ENCODE data around the gene AMDHD2. TPM values are rescaled to one million over a fixed set of nuclear protein-coding genes. Genes with fewer than 3 reads are reported as not detected.

Gene AMDHD2
- total and polyA plus RNA-seq, 2 experiments from 2014 or later: 30.2 to 39.2 TPM

DNA sequence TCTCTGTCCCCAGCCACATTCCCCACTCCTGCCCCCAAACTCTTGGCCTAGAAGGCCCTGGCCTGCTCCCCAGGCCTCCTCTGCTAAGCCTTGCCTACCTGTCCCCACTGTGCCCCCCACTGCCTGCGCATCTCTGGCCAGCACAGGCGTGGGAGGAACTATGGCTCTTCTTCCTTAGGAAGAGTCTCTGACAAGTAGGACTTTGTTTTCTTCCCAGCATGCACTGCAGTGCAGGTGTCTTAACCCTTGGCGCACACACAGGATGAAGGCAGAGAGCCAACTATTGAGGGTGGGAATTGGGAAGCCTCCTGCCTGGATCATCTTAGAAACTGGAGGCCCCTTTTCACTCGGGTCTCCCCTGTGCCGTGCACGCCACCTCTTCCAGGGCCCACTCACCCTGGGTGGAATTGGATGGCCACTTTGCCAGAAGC lies 3.6 kb downstream of the AMDHD2 start:
- no peaks in the 10 kb centered on the region for H3K9me3 ChIP-seq (ENCODE audit: low read depth)
- no peak for DNase-seq (ENCODE audit: low read depth in 1 of 2, low spot score in 1 of 2)
- TF ChIP-seq, protein P1, sequence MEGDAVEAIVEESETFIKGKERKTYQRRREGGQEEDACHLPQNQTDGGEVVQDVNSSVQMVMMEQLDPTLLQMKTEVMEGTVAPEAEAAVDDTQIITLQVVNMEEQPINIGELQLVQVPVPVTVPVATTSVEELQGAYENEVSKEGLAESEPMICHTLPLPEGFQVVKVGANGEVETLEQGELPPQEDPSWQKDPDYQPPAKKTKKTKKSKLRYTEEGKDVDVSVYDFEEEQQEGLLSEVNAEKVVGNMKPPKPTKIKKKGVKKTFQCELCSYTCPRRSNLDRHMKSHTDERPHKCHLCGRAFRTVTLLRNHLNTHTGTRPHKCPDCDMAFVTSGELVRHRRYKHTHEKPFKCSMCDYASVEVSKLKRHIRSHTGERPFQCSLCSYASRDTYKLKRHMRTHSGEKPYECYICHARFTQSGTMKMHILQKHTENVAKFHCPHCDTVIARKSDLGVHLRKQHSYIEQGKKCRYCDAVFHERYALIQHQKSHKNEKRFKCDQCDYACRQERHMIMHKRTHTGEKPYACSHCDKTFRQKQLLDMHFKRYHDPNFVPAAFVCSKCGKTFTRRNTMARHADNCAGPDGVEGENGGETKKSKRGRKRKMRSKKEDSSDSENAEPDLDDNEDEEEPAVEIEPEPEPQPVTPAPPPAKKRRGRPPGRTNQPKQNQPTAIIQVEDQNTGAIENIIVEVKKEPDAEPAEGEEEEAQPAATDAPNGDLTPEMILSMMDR (IDR thresholded peaks at IDR 0.05; ENCODE audit: low read depth, low read length): no peak
- peaks cover 3% of the 10 kb centered on the region for H3K4me1 ChIP-seq (ENCODE audit: low read depth)
- no peaks in the 10 kb centered on the region for H3K27me3 ChIP-seq
- no peak overlapping the region for H3K4me3 ChIP-seq
- no peak overlapping the region for H3K27ac ChIP-seq
- peaks cover 11% of the 10 kb centered on the region for H3K36me3 ChIP-seq

DNA sequence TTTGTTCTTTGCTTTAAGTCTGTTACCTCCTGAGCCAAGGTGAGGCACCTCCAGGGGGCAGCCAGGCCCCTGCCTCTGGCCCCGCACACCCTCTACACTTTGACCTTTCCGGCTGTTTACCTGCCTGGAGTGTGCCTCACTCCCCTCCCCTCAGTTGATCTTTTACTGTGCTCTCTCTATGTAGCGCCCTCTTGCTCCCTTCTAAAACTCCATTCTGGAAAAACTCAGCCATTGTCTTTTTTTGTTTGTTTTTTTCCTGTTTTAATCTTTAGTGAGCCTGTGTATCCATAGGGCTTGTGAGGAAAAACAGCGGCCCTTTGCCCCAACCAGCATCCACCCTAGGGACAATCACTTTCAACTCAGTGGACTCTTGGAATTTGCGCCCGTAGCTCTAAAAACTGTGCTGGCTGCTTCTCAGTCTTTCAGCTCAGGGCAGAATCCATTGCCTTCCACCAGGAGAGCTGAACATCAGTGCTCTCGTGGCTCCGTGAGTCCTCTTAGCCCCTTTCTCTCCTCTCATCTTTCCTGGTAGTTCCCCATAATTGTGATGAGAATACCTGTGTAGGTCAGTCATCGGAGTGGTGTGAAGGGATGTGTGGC lies 4.3 kb downstream of the AMDHD2 start:
- Histone ChIP-seq H3K4me3 (no peak overlapping the region), H3K9me3 (ENCODE audit: low read depth) (no peaks in the 10 kb centered on the region), H3K27me3 (no peaks in the 10 kb centered on the region), H3K4me1 (ENCODE audit: low read depth) (peaks cover 3% of the 10 kb centered on the region), H3K27ac (no peak overlapping the region), H3K36me3 (peaks cover 11% of the 10 kb centered on the region)
- TF ChIP-seq, protein P1 (IDR thresholded peaks at IDR 0.05; ENCODE audit: low read depth, low read length): no peak
- DNase-seq (ENCODE audit: low read depth in 1 of 2, low spot score in 1 of 2): no peak

DNA sequence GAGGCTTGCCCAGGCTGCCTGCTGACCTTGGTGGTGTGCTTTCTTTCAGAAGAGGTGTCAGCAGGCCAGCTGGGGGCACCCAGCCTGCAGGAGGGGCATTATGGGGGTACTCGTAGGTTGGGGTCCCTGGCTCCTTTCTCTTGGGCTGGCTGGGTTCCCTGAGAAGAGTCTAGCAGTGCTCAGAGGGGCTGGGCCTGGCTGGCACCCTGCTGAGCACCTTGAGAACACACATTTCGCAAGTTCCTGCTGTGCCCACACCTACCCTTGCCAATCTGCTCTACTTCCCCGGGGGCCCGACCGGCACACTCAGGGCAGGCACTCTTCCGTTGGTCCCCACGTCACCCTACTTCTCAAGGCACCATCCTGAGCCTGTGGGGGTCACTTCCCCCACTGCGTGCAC lies 6.0 kb downstream of the AMDHD2 start:
- TF ChIP-seq, protein P1 (IDR thresholded peaks at IDR 0.05; ENCODE audit: low read depth, low read length): no peak
- no peaks in the 10 kb centered on the region for H3K9me3 ChIP-seq (ENCODE audit: low read depth)
- no peak for DNase-seq (ENCODE audit: low read depth in 1 of 2, low spot score in 1 of 2)
- peaks cover 11% of the 10 kb centered on the region for H3K36me3 ChIP-seq
- H3K27me3 ChIP-seq: no peaks in the 10 kb centered on the region
- no peak overlapping the region for H3K27ac ChIP-seq
- H3K4me3 ChIP-seq: no peak overlapping the region
- peaks cover 2% of the 10 kb centered on the region for H3K4me1 ChIP-seq (ENCODE audit: low read depth)

DNA sequence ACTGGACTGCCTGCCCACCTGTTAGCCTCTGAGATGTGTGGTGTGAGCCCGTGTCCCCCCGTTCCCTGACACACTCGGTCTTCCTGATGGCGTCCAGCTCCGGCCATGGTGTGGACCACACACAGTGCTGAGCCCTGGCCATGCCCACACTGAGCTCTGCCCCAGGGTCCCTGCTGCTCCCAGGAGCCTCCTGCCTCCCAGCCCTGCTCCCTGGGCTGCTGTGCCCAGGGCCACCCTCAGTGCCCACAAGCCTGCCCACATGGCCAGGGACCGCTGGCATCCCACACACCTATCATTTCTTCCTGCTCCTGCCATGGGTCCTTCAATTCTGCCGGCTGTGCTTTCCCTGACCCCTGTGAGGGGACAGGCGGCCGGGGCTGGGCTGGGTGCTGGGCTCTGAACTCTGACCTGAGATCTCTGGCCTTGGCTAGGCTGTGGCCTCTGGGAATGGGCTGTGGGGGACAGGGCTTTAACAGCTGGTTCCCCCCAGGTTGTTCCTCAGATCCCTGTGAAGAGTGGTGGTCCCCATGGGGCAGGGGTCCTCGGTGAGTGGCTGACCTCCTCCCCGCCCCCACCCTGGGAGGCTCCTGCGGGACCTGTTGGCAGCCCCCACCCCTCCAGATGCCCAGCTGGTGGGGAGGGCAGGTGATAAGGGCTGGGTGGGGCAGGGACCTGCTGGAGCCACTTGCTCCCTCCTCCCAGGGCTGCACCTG lies 7.1 kb downstream of the AMDHD2 start:
- Histone ChIP-seq H3K9me3 (ENCODE audit: low read depth) (no peaks in the 10 kb centered on the region), H3K4me1 (ENCODE audit: low read depth) (no peaks in the 10 kb centered on the region), H3K36me3 (peaks cover 11% of the 10 kb centered on the region), H3K27ac (no peak overlapping the region), H3K4me3 (no peak overlapping the region), H3K27me3 (no peaks in the 10 kb centered on the region)
- TF ChIP-seq, protein P1 (IDR thresholded peaks at IDR 0.05; ENCODE audit: low read depth, low read length): no peak
- no peak for DNase-seq (ENCODE audit: low read depth in 1 of 2, low spot score in 1 of 2)

DNA sequence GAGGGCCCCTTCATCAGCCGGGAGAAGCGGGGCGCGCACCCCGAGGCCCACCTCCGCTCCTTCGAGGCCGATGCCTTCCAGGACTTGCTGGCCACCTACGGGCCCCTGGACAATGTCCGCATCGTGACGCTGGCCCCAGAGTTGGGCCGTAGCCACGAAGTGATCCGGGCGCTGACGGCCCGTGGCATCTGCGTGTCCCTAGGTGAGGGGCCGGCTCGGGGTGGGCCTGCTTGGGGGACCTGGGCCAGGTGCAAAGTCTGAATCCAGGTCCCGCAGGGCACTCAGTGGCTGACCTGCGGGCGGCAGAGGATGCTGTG lies 7.6 kb downstream of the AMDHD2 start:
- no peak overlapping the region for H3K4me3 ChIP-seq
- TF ChIP-seq, protein P1 (IDR thresholded peaks at IDR 0.05; ENCODE audit: low read depth, low read length): no peak
- H3K4me1 ChIP-seq (ENCODE audit: low read depth): no peaks in the 10 kb centered on the region
- H3K27ac ChIP-seq: no peak overlapping the region
- H3K27me3 ChIP-seq: no peaks in the 10 kb centered on the region
- DNase-seq (ENCODE audit: low read depth in 1 of 2, low spot score in 1 of 2): no peak
- H3K9me3 ChIP-seq (ENCODE audit: low read depth): no peaks in the 10 kb centered on the region
- peaks cover 11% of the 10 kb centered on the region for H3K36me3 ChIP-seq
